Measurements from ENCODE around the gene CHGA.

Gene CHGA

DNA sequence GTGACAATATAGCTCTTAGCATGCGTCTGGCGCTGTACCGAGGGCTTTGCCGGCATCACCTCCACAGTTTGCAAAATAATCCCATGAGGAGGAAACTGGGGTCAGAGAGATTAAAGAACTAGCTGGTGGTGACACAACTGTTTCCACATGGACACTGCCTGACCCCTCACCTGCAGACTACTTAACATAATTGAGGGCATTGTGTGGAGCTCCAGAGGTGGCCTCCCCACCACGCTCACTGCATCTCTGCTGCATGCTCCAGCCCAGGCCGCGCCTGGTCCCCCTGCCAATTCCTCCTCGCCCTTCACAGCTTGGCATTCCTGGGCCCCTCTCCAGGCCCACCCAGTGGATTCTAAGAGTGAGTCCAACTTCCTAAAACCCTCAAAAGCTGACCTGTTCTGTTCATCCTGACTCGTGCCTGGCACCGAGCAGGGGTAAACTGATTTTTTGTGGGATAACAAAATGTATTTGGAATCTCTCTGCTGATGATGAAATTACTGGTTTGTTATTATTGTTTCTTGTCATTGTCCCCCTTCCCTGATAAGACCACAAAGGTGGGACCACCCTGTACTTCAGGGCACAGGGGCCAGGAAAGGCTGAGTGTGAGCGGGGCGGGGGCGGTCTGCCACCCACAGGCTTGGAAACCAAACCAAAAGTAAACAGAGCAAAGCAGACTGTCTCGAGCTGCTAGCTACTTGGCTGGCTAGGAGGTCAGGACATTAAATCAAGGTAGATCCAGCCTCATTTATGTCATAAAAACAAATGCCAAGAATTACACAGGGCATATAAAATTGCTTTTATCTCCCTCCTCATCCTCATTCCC is 40.6 kb downstream of the CHGA start:
- DNase-seq: no peak

DNA sequence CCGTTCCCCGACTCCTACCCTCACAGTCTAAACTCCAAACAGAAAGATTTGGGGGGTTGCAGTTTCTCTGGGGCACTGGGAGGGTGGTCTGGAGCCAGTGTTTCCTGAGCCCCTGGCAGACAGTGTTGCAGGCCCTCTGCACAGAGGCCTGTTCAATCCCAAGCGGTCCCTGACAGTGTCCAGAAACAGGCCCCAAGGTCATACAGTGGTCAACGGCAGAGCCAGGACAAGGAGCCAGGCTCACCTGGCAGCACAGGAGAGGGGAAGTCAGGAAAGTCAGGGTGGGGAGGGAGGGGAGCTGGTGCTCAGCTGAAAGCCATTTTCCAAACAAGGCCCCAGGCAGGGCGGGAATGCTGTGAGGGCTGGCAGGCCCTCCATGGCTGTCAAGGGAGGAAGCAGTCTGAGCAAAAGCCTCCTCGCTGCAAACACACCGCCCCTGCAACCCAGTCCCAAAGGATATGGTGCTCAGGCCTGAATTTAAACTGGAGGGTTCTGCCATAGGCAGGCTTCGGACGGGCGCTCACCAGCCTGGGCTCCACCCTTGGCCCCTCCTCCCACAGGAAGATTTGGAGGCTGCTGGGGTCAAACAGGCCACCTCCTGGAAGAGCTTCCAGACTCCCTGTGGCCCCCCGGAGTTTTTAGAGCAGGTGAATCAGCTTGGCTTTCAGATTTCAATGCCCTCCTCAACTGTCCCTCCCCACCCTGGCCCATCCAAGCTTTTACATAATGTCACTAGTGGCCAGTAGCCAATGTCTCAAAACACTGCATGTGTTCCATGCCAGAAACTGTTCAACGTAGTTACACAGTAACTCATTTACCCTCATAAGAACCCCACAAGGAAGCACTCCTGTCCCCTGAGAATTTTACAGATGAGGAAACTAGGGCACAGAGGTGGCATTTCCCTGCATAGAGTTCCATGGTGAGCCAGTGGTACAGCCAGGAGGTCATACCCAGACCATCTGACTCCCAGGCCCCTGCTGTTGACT is 41.5 kb downstream of the CHGA start:
- no peak for DNase-seq

DNA sequence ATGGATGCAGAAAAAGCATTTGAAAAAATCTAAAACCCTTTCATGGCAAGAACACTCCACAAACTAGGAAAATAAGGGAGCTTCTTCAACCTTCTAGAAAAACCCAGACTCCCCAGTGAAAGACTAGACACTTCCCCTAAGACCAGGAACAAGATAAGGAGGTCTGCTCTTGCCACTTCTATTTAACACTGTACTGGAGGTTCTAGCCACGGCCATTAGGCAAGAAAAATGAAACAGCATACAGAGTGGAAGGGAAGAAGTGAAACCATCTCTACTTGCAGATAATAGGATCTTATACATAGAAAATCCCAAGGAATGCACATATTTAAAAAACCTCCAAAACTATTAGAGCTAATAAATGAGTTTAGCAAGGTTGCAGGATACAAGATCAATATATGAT is 42.3 kb downstream of the CHGA start:
- no peak for DNase-seq

DNA sequence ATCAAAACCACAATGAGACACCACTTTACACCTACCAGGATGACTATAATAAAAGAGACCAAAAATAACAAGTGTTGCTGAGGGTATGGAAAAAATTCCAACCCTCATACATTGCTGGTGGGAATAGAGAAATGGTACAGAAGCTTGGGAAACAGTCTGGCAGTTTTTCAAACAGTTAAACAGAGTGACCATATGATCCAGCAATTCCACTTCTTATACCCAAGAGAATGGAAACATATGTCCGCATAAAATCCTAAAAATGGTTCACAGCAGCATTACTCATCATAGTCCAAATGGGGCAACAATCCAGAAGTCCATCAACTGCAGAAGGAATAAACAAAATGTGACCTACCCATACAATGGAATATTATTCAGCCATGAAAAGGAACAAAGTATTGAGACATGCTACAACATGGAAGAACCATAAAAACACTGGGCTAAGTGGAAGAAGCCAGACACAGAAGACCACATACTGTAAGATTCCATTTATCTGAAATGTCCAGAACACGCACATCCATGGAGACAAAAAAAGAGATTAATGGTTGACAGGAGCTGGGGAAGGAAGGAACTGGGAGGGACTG is 44.5 kb downstream of the CHGA start:
- no peak for DNase-seq

DNA sequence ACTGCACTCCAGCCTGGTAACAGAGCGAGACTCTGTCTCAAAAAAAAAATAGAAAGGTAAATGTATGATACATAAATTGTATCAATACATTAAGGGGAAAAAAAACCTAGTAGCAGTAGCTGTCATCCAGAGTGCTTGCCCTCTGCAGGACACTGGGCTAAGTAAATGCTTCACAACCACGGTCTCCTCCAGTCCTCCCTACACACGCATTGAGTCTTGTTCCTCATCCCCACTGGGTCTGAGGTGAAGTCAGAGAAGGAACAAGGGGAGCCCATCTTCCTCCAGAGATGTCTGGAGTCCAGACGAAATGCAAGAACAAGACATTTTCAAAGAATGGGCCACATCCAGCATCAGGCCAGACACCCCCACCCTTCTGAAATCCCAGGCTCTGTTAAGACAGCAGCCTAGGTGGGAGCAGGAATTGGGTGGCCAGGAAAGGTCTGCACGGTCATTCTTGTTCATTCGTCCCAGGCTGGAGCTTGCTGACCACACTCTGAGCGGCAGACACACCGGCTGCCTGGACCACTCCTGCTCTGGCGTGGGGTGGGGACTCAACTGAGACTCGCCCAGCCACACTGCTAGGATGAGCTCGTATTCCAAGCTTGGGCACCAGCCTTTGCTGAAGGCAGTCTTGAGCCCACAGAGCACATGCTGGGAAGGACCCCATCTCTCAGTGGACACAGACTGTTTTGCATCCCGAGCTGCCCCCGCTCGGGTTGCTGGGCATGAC is 45.5 kb downstream of the CHGA start:
- DNase-seq: no peak

DNA sequence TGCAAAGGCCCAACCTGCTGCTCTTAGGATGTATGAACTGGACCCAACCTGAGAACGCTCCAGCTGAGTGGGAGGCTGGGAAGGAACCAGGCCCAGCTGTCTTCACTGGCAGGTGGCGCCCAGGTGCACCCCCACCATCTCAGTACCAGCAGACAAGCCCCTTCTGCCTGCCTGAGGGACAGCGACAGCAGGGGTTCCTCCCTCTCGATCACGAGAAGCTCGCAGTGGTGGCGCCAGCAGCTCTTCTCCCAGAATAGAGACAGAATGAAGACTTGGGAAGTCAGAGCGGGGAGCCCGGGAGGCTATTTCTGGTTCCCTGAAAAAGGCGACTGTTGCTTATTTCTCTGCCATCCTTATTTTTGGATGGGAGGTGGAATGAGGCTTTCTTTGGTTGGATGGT is 46.5 kb downstream of the CHGA start:
- DNase-seq: no peak

DNA sequence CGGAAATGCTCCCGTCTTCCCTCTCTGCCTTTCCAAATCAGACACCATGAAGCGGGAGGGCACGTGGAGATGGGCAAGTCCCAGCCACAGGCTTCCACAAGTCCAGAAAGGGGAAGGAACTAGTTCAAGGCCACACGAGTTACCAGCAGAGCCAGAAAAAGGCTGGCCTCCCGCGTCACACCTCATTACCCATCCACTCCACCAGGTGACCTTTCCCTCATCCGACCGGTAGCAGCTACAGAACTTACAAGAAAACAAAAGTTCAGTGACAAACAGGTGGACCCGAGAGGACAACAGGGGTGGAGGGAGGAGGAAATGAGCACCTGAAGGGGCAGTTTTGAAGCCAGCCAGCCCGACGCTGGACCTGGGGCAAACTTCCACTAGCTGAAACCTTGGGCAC is 46.9 kb downstream of the CHGA start:
- DNase-seq: no peak

DNA sequence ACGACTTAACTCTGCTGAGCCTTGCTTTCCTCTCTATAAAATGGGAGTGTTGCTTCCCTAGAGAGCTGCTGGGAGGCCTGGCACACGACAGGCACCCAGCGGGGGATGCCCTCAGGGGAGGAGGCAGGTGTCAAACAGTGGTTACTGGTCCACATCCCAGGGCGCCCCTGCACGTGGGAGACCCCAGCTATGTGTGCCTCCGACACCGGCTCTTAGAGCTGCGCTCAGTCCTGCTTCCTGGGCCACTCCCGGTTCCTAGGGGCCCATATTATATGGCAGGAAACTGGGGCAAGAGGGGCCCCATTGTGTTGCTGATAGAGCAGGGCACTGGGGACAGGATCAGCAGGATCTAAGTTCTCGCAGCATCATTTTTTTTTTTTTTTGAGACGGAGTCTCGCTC is 47.3 kb downstream of the CHGA start:
- DNase-seq: no peak

DNA sequence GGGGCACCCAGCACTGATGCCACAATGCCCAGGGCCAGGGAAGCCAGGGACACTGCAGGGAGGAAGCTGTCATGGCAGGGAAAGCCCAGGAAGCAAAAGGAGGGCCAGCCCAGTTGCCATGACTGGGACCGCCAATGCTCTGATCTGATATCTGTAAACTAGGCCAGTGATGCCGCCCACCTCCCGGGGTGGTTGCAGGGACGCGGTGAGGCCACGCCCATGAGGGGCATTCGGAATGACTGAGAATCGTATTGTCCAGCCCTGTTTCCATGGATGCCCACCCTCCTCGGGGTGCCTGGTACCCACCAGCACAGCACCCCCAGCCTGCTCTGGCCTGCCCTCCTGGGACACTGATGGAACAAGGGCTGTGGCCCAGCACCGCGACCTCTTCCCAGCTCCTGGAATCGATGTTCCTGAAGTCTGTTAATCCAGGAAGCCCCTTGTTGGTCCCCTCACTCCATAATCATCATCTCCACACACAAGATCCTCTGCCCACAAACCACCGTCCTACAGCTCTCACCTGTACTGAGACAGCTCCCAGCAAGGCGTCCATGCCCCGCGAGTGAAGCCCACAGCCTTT is 48.7 kb downstream of the CHGA start:
- DNase-seq: no peak

DNA sequence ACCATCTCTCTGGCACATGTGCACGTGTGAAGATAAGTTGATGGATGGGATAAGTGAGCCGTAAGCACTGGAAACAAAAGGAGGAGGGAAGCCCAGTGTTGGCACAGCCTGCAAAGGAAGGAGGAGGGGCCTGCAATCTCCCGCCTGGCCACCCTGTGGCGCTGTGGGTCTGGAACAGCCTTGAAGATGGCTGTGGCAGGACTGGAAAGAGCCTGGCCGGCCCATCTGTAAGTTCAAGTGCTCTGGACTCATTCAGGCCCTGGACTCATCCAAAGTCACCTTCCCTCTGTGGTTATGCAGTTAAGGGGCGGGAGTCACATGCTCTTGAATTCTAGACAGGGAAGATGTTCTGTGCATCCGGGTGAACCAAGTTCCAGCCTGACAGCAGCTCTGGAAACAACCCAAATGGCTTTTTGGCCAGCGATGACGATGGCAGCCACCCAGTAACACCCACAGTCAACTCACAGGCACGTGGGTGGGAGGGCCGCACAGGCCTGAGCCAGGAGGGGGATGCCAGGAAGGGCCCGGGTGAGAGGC is 50.4 kb downstream of the CHGA start:
- DNase-seq: no peak

DNA sequence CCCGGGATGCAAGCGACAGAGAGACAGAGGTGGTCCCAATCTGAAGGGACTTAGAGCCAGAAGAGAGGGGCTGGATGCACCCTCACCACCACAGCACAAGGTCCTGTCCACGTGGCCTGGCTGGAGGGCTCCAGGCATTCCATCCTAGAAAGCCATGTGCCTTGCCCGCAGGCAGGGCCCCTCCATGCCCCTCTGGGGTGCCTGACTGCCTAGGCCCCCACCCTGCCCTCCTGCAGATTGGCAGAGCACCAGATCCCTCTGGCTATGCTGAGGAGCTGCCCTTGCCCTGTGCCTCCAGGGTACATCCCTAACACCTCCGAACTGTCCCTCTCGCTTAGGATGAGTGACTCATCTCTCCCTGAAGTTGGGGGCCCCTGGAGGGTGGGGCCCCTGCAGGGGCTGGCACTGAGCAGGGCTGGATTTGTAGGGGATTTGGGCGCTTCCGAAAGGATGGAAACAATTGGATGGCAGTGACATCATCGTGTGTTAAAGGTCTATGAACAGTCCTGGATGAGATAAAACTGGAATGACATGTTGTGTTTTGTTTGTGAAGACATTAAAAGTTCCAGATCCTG is 50.9 kb downstream of the CHGA start:
- no peak for DNase-seq

DNA sequence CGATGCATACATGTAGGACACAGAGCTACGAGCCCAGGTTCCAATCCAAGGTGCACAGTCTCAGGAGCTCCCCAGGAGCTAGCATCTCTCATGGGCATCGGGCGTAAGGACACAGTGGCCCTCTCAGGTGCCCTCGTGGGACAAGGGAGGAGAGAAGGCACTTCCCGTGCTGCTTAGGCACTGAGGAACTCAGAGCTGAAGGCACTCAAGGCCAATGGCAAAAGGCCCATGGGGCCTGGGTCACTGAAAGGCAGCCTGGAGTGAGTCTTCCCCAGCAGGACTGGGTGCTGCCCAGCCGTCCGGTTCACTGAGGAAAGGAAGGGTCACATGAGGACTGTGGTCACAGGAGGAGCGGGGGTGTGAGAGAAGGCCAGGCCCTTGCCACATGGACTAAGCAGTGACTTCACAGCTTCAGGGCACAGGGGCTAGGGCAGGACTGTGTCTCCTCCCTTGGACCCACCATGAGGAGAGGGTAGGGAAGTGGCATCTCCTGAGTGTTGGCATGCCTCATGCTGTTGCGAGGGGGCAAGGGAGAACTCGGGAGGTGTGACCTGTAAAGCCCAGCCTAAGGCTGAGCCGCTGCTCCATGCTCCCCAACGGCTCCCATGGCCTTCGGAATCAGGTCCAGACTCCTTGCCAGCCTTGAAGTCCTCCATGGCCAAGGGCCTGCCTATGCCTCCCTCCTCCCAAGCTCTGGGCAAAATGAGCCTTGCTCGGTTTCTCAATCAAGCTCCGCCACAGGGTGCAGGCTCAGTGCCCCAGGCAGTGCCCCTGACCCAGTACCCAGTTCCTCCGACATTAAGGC is 51.8 kb downstream of the CHGA start:
- DNase-seq: no peak

DNA sequence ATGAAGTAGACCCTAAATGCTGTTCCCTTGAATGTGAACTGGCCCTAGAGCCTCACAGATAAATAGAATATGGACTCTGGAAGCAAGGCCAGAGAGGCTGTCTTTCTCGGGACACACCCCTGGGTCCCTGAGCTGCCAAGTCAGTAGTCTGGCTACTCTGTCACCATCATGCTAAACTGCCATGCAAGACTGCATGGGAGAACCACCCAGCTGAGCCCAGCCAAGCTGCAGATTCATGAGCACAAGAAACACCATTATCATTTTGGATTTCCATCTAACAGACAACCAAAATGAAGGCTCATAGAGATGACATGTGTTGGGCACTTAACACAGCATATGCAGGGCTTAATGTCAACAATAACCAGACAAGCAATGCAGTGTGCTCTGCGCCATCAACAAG is 53.3 kb downstream of the CHGA start:
- DNase-seq: no peak

DNA sequence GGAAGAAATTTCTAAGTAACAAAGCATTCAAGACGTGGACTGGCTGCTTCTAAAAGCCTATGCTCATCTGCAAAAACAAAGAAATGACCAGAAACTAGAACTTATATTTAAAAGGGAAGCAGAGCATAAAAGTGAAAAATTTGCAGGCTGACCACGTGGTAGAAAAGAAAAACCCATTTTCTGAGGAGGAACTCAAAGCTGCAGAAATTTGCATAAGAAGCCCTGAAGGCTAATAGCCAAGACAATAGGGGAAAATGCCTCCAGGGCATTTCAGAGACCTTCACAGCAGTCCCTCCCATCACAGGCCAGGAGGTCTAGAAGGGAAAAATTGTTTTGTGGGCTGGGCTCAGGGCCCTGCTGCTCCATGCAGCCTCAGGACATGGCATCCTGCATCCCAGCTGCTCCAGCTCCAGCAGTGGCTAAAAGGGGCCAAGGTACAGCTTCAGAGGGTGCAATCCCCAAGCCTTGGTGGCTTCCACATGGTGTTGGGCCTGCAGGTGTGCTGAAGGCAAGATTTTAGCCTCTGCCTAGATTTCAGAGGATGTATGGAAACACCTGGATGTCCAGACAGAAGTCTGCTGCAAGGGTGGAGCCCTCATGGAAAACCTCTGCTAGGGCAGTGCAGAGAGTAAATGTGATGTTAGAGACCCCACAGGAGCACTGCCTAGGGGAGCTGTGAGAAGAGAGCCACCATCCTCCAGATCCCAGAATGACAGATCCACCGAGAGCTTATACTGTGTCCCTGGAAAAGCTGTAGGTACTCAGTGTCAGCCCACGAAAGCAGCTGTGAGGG is 55.5 kb downstream of the CHGA start:
- DNase-seq: no peak

DNA sequence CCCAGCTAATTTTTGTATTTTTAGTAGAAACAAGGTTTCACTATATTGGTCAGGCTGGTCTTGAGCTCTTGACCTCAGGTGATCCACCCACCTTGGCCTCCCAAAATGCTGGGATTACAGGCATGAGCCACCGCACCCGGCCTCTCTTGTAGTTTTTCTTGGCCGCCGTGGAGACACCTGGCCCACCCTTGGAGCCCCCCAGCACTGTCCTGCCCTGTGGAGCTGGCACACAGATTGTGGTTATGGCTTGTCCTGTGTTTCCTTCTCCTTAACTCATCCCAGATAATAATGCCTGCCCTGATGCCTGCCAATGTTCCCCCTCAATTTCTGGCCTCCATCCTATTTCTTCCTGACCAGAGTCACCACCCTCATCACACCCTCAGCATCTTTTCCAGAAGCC is 57.9 kb downstream of the CHGA start:
- no peak for DNase-seq

DNA sequence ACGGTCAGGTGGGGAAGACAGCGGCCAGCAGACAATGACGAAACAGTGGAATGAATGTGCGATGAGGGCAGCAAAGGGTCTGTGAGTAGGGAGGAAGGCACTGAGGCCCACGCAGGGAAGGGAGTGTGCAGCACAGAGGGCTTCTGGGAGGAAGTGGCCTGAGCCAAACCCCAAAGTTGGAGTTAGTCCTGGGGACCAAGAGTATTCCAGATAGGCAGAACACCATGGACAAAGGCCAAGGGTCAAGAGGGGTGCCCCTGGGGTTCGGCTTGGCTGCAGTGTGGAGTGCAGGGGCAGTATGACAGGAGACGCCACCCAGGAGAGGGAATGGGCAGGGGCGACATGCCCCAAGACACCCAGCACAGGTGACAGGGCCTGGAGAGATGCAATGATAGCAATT is 58.8 kb downstream of the CHGA start:
- DNase-seq: no peak

DNA sequence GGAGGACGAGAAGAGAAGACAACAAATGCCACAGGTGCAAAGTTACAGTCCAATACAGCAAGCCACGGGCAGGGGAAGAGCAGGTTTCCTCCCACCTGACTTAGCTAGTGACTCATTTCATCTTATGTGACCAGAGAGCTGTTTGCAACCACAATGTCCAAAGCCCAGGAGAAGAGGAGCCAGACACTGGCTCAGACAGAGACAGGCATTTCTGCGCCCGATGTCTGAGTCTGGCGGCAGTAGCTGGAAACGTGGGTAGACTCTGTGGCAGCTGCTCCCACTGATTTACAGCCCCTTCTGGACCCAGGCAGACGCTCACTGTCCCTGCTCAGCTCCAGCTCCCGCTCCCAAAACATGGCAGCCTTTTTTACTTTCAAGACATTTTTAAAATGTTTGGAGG is 60.0 kb downstream of the CHGA start:
- no peak for DNase-seq

DNA sequence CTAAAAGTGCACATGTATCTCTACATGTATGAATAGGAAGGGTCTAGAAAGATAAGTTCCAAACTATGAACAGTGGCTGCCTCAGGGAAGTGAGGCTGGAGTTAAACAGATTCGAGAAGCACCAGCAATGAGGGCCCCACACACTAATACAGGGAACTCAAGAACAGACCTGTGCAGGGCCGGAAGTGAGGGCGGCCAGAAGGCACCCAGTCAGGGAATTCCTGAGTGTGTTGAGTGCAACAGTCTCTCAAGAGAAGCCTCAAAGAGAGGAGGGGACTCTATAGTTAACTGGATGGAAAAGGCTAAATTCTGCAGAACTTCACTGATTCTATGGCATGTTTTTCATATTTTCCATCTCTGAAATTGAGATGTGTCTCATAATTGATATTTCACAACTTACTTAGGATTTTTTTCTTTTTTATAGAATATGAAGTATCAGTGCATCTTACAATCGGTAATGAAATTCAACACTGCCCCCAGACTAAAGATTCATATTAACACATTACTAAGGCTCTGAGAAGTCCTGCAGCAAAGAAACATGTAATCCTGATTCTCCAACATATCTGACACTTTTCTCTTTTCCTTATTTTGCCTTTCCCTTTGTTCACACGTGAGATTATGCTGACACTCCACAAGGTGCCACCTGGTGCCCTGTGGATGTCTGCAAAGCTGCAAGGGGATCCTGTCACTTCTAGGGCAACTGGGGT is 61.3 kb downstream of the CHGA start:
- DNase-seq: no peak

All from right forelimb (tissue), 1 donor.